Immature natural killer cell (primary cell): Measurements from ENCODE around the gene SEZ6L. TPM values are rescaled to one million over a fixed set of nuclear protein-coding genes. Genes with fewer than 3 reads are reported as not detected.

Experiments
- DNase-seq, 3 donors: peaks; one replicate each; pipeline ENCODE4 v3.0.0; 2022; ENCODE audit warnings: mixed read lengths in 1 of 3
- H3K27ac Mint-ChIP-seq, 6 donors: one replicate each; pipeline ENCODE4 v1.8.0; 2020; ENCODE audit warnings: mixed read lengths in 6 of 6, mild to moderate bottlenecking in 5 of 6, inconsistent platforms in 4 of 6, moderate library complexity in 3 of 6
- H3K27me3 Mint-ChIP-seq, 3 donors: one replicate each; pipeline ENCODE4 v1.8.0; 2020 to 2021; ENCODE audit warnings: low read depth in 3 of 3, mild to moderate bottlenecking in 3 of 3, mixed read lengths in 3 of 3, moderate library complexity in 3 of 3, inconsistent platforms in 1 of 3
- H3K36me3 Mint-ChIP-seq, 3 donors: one replicate each; pipeline ENCODE4 v1.8.0; 2020; ENCODE audit warnings: mixed read lengths in 3 of 3, inconsistent platforms in 2 of 3, mild to moderate bottlenecking in 2 of 3
- H3K4me1 Mint-ChIP-seq, 2 donors: one replicate each; pipeline ENCODE4 v1.8.0; 2020; ENCODE audit warnings: inconsistent platforms in 2 of 2, mild to moderate bottlenecking in 2 of 2, mixed read lengths in 2 of 2, moderate library complexity in 1 of 2
- H3K4me3 Mint-ChIP-seq, 5 donors: one replicate each; pipeline ENCODE4 v1.8.0; 2020; ENCODE audit warnings: mild to moderate bottlenecking in 5 of 5, mixed read lengths in 5 of 5, inconsistent platforms in 3 of 5, moderate library complexity in 3 of 5
- H3K9me3 Mint-ChIP-seq, 6 donors: one replicate each; pipeline ENCODE4 v1.8.0; 2020; ENCODE audit warnings: mild to moderate bottlenecking in 6 of 6, mixed read lengths in 6 of 6, inconsistent platforms in 4 of 6, moderate library complexity in 3 of 6
- polyA plus RNA-seq, 3 donors: library from polyadenylated mRNA; unstranded; fragments of 300-500 nt; fragmentation: Illumina TruSeq; gene quantifications; one replicate each; pipeline ENCODE4 v1.2.3, GENCODE V29; 2021

The SEZ6L gene
- polyA plus RNA-seq, 3 donors from 2014 or later = 0.20 to 1.7 TPM; not detected in 1

DNA sequence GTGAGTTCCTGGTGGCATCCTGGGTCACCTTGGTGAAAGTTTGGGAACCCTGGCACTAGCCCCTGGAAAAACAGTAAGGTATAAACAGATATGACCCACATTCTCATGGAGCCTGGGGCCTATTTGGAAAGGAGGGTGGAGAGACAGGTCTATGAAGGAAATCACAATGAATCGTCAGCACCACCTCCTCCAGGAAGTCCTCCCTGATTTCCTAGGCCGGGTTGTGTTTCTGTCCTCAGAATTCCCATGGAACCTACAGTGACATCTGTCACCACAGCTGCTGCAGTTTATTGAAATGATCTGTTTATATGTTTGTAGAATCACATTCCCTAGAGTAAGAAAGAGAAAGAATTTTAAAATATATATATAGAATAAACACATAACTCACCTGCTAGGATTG, 188.0 kb downstream of the SEZ6L start:
- H3K36me3 Mint-ChIP-seq = no peaks in the 10 kb centered on the region
- H3K27ac Mint-ChIP-seq = no peak overlapping the region
- H3K4me1 Mint-ChIP-seq = peaks cover 6 to 8% of the 10 kb centered on the region in 2 donors

GRCh38 chr22:26357813-26358212, 188.6 kb downstream of the SEZ6L start:
- peaks cover 0 to 3% (median 0%) of the 10 kb centered on the region in 3 donors for H3K27me3 Mint-ChIP-seq
- H3K4me3 Mint-ChIP-seq = no peak overlapping the region
- no peak overlapping the region for H3K27ac Mint-ChIP-seq
- H3K9me3 Mint-ChIP-seq = no peaks in the 10 kb centered on the region
- DNase-seq = no peak
- peaks cover 6 to 8% of the 10 kb centered on the region in 2 donors for H3K4me1 Mint-ChIP-seq
- no peaks in the 10 kb centered on the region for H3K36me3 Mint-ChIP-seq

More for the DNA sequence above, 188.0 kb downstream of the SEZ6L start:
- no peak overlapping the region for H3K4me3 Mint-ChIP-seq
- no peaks in the 10 kb centered on the region for H3K9me3 Mint-ChIP-seq
- peaks cover 0 to 3% (median 3%) of the 10 kb centered on the region in 3 donors for H3K27me3 Mint-ChIP-seq
- no peak for DNase-seq

DNA sequence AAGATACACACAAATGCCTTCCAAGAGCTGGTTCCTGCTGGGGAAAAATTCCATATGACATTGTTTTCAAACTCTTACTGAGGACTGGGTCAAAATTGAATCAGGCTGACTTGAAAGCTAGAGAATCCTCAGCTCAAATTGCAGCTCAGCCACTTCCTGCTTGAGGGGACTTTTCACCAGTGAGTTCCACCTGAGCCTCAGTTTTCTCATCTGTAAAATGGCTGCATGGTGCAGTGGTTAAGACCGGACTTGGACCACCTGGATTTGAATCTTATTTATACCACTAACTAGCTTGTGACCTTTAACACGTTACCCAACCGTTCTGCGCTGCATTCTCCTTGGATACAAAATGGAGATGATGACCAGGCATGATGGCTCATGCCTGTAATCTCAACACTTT, 189.9 kb downstream of the SEZ6L start:
- peaks cover 0 to 3% (median 0%) of the 10 kb centered on the region in 3 donors for H3K27me3 Mint-ChIP-seq
- H3K4me1 Mint-ChIP-seq = peaks cover 6 to 8% of the 10 kb centered on the region in 2 donors
- H3K27ac Mint-ChIP-seq = no peak overlapping the region
- no peak for DNase-seq
- H3K36me3 Mint-ChIP-seq = no peaks in the 10 kb centered on the region
- no peaks in the 10 kb centered on the region for H3K9me3 Mint-ChIP-seq
- no peak overlapping the region for H3K4me3 Mint-ChIP-seq

DNA sequence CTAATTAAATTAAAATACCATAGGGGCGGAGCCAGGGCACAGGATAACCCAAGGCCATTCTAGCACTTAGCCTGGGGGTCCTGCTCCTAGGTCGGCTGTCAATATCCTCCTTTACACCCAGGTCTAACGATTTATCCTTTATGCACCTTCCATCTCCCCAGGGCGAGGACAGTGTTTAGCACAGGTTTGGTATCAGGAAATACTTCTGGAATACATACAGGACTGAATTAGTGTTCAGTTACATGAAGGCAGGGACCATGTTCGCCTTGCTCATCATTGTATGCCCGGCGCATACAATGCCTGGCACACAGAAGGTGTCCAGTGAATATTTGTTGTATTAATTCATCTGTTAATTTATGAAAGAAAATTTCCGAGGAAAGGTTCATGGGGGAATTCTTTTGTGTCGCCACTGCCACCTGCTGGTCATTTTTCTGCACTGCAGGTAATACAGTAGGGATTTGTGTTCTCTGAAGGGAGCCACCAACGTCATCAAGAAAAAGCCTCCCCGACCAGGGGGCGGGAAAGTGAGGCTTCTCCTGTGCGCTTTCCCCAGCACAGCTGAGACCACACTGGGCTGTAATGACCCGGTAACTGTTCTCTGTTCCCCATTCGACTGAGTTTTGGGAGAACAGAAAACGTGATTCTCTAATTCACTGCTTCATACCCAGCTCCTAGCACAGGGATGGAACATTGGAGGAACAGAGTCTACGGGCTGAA, 191.1 kb downstream of the SEZ6L start:
- H3K9me3 Mint-ChIP-seq = no peaks in the 10 kb centered on the region
- peaks cover 0 to 3% (median 0%) of the 10 kb centered on the region in 3 donors for H3K27me3 Mint-ChIP-seq
- H3K4me3 Mint-ChIP-seq = no peak overlapping the region

DNA sequence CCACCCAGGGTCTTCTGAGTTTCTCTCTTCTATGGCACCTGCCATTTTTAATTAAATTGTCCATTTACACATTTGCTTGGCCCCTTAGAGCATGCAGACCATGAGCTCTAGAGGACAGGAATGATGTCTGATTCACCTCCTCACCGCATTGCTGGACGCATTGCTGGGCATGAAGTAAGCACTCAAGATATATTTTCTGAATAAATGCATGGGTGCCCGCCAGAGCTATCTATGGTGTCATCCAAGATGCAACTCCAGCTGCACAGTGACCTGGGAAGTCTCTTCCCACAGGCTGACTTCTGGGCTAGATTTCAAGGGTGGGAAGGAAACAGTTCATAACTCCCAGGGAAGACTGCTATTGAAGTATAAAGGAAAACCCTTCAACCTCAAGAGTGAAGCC, 193.2 kb downstream of the SEZ6L start:
- DNase-seq = no peak

More for the DNA sequence above, 191.1 kb downstream of the SEZ6L start:
- peaks cover 6 to 8% of the 10 kb centered on the region in 2 donors for H3K4me1 Mint-ChIP-seq
- DNase-seq = peak; percentile 49 to 51 (median 49)
- no peaks in the 10 kb centered on the region for H3K36me3 Mint-ChIP-seq
- no peak overlapping the region for H3K27ac Mint-ChIP-seq

GRCh38 chr22:26364066-26365015, 195.1 kb downstream of the SEZ6L start:
- Mint-ChIP-seq H3K36me3 (no peaks in the 10 kb centered on the region), H3K9me3 (no peaks in the 10 kb centered on the region), H3K4me3 (no peak overlapping the region), H3K27ac (peak overlapping the region in 1 of 6 donors; percentile 46), H3K27me3 (peaks cover 0 to 5% (median 1%) of the 10 kb centered on the region in 3 donors), H3K4me1 (peaks cover 6 to 8% of the 10 kb centered on the region in 2 donors)
- peak; percentile 28 to 50 (median 29) for DNase-seq

More for the DNA sequence above, 193.2 kb downstream of the SEZ6L start:
- H3K27ac Mint-ChIP-seq = no peak overlapping the region
- no peaks in the 10 kb centered on the region for H3K36me3 Mint-ChIP-seq
- no peak overlapping the region for H3K4me3 Mint-ChIP-seq
- peaks cover 0 to 3% (median 0%) of the 10 kb centered on the region in 3 donors for H3K27me3 Mint-ChIP-seq
- no peaks in the 10 kb centered on the region for H3K9me3 Mint-ChIP-seq
- H3K4me1 Mint-ChIP-seq = peaks cover 6 to 8% of the 10 kb centered on the region in 2 donors

- no peaks in the 10 kb centered on the region for H3K4me1 Mint-ChIP-seq
- peaks cover 0 to 5% (median 1%) of the 10 kb centered on the region in 3 donors for H3K27me3 Mint-ChIP-seq
- DNase-seq = peak; percentile 24 to 50 (median 32)
- no peaks in the 10 kb centered on the region for H3K36me3 Mint-ChIP-seq
- no peak overlapping the region for H3K27ac Mint-ChIP-seq
- H3K4me3 Mint-ChIP-seq = no peak overlapping the region
- no peaks in the 10 kb centered on the region for H3K9me3 Mint-ChIP-seq
These were observed 198.4 kb downstream of the SEZ6L start for GRCh38 chr22:26367402-26368245.

DNA sequence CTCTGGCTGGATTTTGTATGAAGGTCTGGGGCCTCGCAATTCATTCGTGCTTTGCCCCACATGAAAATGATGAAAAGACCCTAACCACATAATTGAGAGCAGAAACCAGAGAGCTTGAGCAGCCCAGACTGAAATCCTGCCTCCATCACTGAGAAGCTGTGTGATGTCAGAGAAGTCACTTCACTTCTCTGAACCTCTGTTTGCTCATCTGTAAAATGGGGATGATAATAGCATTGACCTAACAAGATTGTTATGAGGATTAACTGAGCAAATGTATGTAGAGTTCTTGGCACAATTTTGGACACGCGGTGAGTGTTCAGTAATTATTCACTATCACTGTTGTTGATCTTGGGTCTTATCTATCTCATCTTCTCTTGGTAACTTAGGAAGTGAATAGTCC, 203.6 kb downstream of the SEZ6L start:
- H3K4me1 Mint-ChIP-seq = peaks cover 2 to 8% of the 10 kb centered on the region in 2 donors
- no peak overlapping the region for H3K27ac Mint-ChIP-seq
- peaks cover 2 to 18% (median 3%) of the 10 kb centered on the region in 3 donors for H3K27me3 Mint-ChIP-seq
- H3K9me3 Mint-ChIP-seq = no peaks in the 10 kb centered on the region
- no peak overlapping the region for H3K4me3 Mint-ChIP-seq
- H3K36me3 Mint-ChIP-seq = no peaks in the 10 kb centered on the region
- no peak for DNase-seq

GRCh38 chr22:26374391-26375026, 205.2 kb downstream of the SEZ6L start:
- no peaks in the 10 kb centered on the region for H3K36me3 Mint-ChIP-seq
- H3K9me3 Mint-ChIP-seq = peaks cover 0 to 2% (median 0%) of the 10 kb centered on the region in 6 donors
- H3K4me3 Mint-ChIP-seq = no peak overlapping the region
- H3K27ac Mint-ChIP-seq = no peak overlapping the region
- H3K27me3 Mint-ChIP-seq = peaks cover 2 to 18% (median 5%) of the 10 kb centered on the region in 3 donors
- no peak for DNase-seq
- peaks cover 2 to 8% of the 10 kb centered on the region in 2 donors for H3K4me1 Mint-ChIP-seq

- Mint-ChIP-seq H3K36me3 (no peaks in the 10 kb centered on the region), H3K4me1 (peaks cover 2 to 8% of the 10 kb centered on the region in 2 donors), H3K27ac (no peak overlapping the region), H3K27me3 (peaks cover 2 to 25% (median 4%) of the 10 kb centered on the region in 3 donors), H3K4me3 (no peak overlapping the region), H3K9me3 (peaks cover 0 to 2% (median 0%) of the 10 kb centered on the region in 6 donors)
- DNase-seq = no peak
These were observed 208.0 kb downstream of the SEZ6L start for GRCh38 chr22:26377170-26377830.

DNA sequence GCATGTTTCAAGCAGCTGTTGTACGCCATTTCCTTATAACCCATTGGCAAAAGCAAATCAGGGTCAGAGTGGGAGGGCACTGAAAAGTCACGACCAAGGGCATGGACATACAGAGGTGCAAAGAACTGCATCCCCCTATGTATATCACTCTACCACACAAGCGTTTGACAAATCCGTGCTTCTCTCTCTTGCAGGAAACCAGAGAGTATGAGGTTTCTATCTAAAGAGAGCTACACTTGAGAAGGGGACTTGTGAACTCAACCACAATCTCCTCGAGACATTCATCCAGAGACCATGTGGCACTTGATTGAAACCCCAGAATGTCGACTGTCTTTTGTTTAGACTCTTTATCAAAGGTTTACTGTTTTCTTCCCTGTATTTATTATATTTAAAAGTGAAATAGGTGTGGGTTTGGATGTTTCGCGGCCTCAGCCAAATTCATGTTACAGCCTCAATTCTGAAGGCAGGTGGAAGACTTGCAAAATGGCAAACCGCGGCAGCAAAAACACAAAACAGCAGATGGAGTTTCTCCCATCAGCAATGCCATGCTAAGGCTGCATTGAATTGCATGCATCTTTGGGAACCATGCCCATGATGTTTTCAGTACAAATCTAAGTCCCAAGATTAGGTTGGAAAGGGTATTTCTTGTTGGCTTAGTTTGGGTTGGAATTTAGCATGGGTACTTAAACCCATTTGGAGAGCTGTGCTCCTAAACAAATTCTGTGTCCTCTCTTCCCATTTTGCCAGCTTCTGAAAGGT, 211.0 kb downstream of the SEZ6L start:
- peak in 1 of 3 donors; percentile 3 for DNase-seq
- peaks cover 0 to 2% (median 0%) of the 10 kb centered on the region in 6 donors for H3K9me3 Mint-ChIP-seq
- H3K4me1 Mint-ChIP-seq = peaks cover 2 to 8% of the 10 kb centered on the region in 2 donors
- no peak overlapping the region for H3K4me3 Mint-ChIP-seq
- peaks cover 2 to 31% (median 4%) of the 10 kb centered on the region in 3 donors for H3K27me3 Mint-ChIP-seq
- H3K27ac Mint-ChIP-seq = no peak overlapping the region
- H3K36me3 Mint-ChIP-seq = no peaks in the 10 kb centered on the region

DNA sequence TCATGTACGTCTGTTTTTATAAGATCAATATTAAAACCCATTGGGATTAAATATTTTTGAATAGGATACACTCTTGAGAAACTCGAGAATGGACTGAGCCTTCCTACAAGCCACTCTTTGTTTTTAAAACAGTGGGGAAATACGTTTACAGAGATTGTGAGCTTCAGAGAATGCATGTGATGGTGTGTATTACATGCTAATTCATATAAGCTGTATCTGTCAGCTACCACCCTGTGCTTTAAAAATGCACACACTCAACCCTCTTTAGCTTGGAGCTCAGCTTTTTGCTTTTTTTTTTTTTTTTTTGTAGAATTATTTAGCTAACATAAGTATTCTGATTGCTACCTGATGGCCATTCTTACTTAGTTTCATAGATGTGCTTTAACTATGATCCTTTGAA, 213.5 kb downstream of the SEZ6L start:
- Mint-ChIP-seq H3K4me3 (no peak overlapping the region), H3K27me3 (peaks cover under 1 to 14% (median 4%) of the 10 kb centered on the region in 3 donors), H3K9me3 (peaks cover 0 to 2% (median 0%) of the 10 kb centered on the region in 6 donors), H3K4me1 (peaks cover 0 to 1% of the 10 kb centered on the region in 2 donors), H3K36me3 (no peaks in the 10 kb centered on the region), H3K27ac (no peak overlapping the region)
- no peak for DNase-seq
